ENCODE measurements around the gene MYO5B. TPM values are rescaled to one million over a fixed set of nuclear protein-coding genes. Genes with fewer than 3 reads are reported as not detected.

MYO5B gene
- total and polyA plus RNA-seq, 10 of the 15 experiments (the other 5 are each of a cell fraction or from before 2014, with no cell fraction given), result 2.5 to 4.5 (median 3.3) TPM

GRCh38 chr18:49846718-49847470 is 348.1 kb downstream of the MYO5B start (continued):
- TF ChIP-seq, protein P1, sequence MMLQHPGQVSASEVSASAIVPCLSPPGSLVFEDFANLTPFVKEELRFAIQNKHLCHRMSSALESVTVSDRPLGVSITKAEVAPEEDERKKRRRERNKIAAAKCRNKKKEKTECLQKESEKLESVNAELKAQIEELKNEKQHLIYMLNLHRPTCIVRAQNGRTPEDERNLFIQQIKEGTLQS (IDR thresholded peaks at IDR 0.05; ENCODE audit: borderline replicate concordance, extremely low read depth, low read depth, low read length), result no peak
- TF ChIP-seq SMC3 (IDR thresholded peaks at IDR 0.05; ENCODE audit: borderline replicate concordance, low read length) (no peak), NFYA (IDR thresholded peaks at IDR 0.05; ENCODE audit: borderline replicate concordance, low read depth, low read length) (no peak)

DNA sequence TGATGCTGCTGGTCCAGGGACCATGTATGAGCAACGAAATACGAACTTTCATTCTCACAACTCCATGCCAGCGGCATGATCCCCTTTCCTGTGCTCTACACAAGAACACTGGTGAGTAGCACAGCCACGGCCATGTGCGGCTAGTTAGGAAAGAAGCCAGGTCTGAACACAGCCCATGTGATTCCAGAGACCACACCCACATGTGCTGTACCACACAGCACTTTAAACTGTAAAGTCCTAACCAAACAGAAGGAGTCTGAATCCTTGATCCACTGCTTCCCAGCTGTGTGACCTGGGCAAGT is 348.6 kb downstream of the MYO5B start:
- SMC1A ChIA-PET (ENCODE audit: uncharacterized antibody, unreplicated experiment), result no interaction called here
- intact Hi-C loops (cut with micrococcal nuclease; ENCODE audit: unreplicated experiment), result no loop called here
- H3K4me1 ChIP-seq (ENCODE audit: control insufficient read depth, insufficient read depth, low read length), result no peaks in the 10 kb centered on the region
- no peak overlapping the region for H2AFZ ChIP-seq (ENCODE audit: control insufficient read depth, low read depth, low read length)
- no peak overlapping the region for H3K4me3 ChIP-seq
- H3K4me2 ChIP-seq (ENCODE audit: control insufficient read depth, insufficient read depth), result no peak overlapping the region
- no peak for FAIRE-seq
- RAD21 ChIA-PET (ENCODE audit: unreplicated experiment), result no interaction called here
- no peak overlapping the region for H3K9ac ChIP-seq (ENCODE audit: control insufficient read depth, insufficient read depth, low read length)
- CTCF ChIA-PET, result interaction anchor here (0.7 kb wide), 1 partner anchor 9 kb away, joined by 3 read pairs; no protein-coding TSS in a partner anchor
- H3K27ac ChIP-seq (ENCODE audit: control insufficient read depth, insufficient read depth), result no peak overlapping the region
- TF ChIP-seq SPI1 (IDR thresholded peaks at IDR 0.05; ENCODE audit: borderline replicate concordance, insufficient read depth, low read depth, low read length), result no peak
- no peak for TF ChIP-seq ZBED1 (IDR thresholded peaks at IDR 0.05; ENCODE audit: borderline replicate concordance)
- TF ChIP-seq, protein P2, sequence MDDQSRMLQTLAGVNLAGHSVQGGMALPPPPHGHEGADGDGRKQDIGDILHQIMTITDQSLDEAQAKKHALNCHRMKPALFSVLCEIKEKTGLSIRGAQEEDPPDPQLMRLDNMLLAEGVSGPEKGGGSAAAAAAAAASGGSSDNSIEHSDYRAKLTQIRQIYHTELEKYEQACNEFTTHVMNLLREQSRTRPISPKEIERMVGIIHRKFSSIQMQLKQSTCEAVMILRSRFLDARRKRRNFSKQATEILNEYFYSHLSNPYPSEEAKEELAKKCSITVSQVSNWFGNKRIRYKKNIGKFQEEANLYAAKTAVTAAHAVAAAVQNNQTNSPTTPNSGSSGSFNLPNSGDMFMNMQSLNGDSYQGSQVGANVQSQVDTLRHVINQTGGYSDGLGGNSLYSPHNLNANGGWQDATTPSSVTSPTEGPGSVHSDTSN (IDR thresholded peaks at IDR 0.05; ENCODE audit: insufficient replicate concordance, low read depth, low read length), result no peak
- TF ChIP-seq CTCF (IDR thresholded peaks at IDR 0.05 in 2 of 3, conservative IDR thresholded peaks at IDR 0.05 in 1 of 3; ENCODE audit: control insufficient read depth in 2 of 3, extremely low read depth in 1 of 3, insufficient read depth in 1 of 3, low read depth in 3 of 3, low read length in 3 of 3), result no peak
- no peak for TF ChIP-seq RFX5 (IDR thresholded peaks at IDR 0.05; ENCODE audit: low read depth, low read length)
- TF ChIP-seq POLR2AphosphoS5 (IDR thresholded peaks at IDR 0.05; ENCODE audit: low read length), result no peak
- TF ChIP-seq TBL1XR1 (IDR thresholded peaks at IDR 0.05; ENCODE audit: low read depth, low read length), result no peak
- TF ChIP-seq CREB1 (IDR thresholded peaks at IDR 0.05; ENCODE audit: low read depth), result no peak
- TF ChIP-seq, protein P3, sequence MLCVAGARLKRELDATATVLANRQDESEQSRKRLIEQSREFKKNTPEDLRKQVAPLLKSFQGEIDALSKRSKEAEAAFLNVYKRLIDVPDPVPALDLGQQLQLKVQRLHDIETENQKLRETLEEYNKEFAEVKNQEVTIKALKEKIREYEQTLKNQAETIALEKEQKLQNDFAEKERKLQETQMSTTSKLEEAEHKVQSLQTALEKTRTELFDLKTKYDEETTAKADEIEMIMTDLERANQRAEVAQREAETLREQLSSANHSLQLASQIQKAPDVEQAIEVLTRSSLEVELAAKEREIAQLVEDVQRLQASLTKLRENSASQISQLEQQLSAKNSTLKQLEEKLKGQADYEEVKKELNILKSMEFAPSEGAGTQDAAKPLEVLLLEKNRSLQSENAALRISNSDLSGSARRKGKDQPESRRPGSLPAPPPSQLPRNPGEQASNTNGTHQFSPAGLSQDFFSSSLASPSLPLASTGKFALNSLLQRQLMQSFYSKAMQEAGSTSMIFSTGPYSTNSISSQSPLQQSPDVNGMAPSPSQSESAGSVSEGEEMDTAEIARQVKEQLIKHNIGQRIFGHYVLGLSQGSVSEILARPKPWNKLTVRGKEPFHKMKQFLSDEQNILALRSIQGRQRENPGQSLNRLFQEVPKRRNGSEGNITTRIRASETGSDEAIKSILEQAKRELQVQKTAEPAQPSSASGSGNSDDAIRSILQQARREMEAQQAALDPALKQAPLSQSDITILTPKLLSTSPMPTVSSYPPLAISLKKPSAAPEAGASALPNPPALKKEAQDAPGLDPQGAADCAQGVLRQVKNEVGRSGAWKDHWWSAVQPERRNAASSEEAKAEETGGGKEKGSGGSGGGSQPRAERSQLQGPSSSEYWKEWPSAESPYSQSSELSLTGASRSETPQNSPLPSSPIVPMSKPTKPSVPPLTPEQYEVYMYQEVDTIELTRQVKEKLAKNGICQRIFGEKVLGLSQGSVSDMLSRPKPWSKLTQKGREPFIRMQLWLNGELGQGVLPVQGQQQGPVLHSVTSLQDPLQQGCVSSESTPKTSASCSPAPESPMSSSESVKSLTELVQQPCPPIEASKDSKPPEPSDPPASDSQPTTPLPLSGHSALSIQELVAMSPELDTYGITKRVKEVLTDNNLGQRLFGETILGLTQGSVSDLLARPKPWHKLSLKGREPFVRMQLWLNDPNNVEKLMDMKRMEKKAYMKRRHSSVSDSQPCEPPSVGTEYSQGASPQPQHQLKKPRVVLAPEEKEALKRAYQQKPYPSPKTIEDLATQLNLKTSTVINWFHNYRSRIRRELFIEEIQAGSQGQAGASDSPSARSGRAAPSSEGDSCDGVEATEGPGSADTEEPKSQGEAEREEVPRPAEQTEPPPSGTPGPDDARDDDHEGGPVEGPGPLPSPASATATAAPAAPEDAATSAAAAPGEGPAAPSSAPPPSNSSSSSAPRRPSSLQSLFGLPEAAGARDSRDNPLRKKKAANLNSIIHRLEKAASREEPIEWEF (IDR thresholded peaks at IDR 0.05; ENCODE audit: insufficient replicate concordance, low read depth, low read length), result no peak
- H3K9me3 ChIP-seq (replicated peaks; ENCODE audit: control insufficient read depth, insufficient read depth, low read length), result no peaks in the 10 kb centered on the region
- ATAC-seq, result no peak
- WGBS (ENCODE audit: insufficient coverage, insufficient replicate concordance, low lambda C conversion rate, missing lambda C conversion rate), result 50% methylated on average over 5 of the region's 5 CpGs
- no peak for DNase-seq (ENCODE audit: low read depth, low spot score)
- POLR2A ChIA-PET, result no interaction called here
- H3K36me3 ChIP-seq (ENCODE audit: control insufficient read depth in 2 of 2, insufficient read depth in 2 of 2, low read length in 1 of 2), result no peaks in the 10 kb centered on the region
- peaks cover 0 to 3% of the 10 kb centered on the region in 2 experiments; a peak in 1 of 4 replicates for H3K27me3 ChIP-seq (replicated peaks in 1 of 2; ENCODE audit: control insufficient read depth in 2 of 2, insufficient read depth in 2 of 2, low read length in 1 of 2)
- H3K79me2 ChIP-seq (ENCODE audit: control insufficient read depth, insufficient read depth, low read length), result no peaks in the 10 kb centered on the region
- H4K20me1 ChIP-seq (ENCODE audit: control insufficient read depth, insufficient read depth), result no peaks in the 10 kb centered on the region
- in situ Hi-C loops (cut with MboI), result no loop called here
- BruUV-seq (replicated peaks), result no TSS peak
